Stimulated activated naive CD4-positive, alpha-beta T cell treated with Interleukin-2 at 50 U/mL for 16 hours (primary cell): ENCODE data around the gene EPX.
"Not testable (repeated sequence)": the region's sequence is repeated elsewhere in the genome, so short reads cannot be mapped to it uniquely, and the experiment has no call there.

Experiments used
- DNase-seq: peaks from one replicate; lab custom pipeline; 2025; lab: John Stamatoyannopoulos, UW

The EPX gene

DNA sequence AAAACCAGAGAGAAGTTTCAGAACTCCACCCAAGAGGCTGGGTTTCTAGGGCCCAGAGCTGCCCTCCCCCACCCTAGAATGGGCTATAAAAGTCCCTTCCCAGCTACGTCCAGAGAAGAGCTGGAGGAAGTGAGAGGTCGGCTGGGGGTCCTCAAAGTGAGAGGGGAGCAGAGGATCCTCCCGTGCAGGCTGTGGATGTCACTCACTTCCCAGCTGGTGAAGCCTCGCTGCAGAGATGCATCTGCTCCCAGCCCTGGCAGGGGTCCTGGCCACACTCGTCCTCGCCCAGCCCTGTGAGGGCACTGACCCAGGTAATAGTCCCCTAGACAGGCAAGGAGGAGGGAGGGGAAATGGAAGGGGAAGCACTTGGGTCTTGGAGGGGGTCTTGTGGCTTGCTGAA lies at the start of gene EPX:
TSS of gene EPX (plus strand) at position 115 of the 400 bp plus-strand sequence. CDS start at position 236, 121 bp downstream.
- DNase-seq = no peak

DNA sequence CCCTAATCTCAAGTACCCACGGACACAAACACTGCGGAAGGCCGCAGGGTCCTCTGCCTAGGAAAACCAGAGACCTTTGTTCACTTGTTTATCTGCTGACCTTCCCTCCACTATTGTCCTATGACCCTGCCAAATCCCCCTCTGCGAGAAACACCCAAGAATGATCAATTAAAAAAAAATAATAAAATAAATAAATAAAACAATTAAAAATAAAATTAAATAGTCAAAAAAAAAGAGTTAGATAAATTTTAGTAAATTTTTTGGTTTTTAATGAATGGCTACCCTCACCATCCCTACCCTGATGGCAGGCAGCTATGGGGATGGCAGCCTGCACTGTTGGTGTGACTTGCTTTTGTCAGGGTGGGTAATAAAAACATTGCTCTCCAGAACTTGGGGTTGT lies 49.2 kb upstream of the EPX start:
- not testable (repeated sequence) for DNase-seq

GRCh38 chr17:58144801-58145200 lies 47.7 kb upstream of the EPX start:
- no peak for DNase-seq

DNA sequence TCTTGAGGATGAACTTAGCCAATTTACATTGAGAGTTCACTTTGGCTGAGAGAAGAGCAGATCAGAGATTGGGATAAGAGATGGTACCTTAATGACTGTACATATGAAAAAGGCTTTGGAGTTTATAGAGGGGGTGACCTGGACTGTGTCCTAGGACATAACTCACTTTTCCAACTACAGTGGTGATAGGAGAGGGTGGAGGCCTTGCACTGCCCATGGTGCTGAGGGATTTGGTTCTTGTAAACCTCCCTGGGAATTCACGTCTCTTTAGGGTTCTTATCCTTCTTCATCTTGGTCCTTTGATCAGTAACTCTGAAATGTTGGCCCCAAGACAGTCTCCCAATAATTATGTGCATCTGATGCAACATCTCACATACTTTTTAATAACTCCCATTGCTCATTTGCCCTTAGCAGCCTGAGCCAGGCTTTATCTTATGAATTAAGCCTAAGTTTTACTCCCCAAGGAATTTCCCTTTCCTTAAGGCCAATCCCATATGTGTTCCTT lies 44.5 kb upstream of the EPX start, which contains the start of gene OR4D1:
TSS of gene OR4D1 (plus strand) at position 455 of the 505 bp plus-strand sequence. CDS start 6,770 bp downstream, outside the sequence.
- DNase-seq = no peak

DNA sequence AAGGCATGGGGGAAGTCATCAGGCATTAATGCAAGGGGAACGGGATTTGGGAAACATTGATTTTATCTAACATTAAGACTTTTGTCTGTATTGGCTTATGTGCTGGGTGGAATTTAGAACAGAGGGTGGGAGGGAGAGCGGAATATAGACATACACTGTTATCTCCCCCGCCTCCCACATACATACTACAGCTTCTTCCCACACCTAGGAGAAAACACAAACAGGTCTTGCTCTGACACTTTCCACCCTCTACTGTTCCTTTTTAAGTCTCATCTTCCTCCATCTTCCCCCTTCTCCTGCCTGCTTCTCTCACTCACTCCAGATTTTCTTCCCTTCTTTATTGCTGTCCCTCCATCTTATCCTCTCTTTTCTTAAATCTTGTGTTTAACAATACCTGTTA lies 43.9 kb upstream of the EPX start:
- no peak for DNase-seq

DNA sequence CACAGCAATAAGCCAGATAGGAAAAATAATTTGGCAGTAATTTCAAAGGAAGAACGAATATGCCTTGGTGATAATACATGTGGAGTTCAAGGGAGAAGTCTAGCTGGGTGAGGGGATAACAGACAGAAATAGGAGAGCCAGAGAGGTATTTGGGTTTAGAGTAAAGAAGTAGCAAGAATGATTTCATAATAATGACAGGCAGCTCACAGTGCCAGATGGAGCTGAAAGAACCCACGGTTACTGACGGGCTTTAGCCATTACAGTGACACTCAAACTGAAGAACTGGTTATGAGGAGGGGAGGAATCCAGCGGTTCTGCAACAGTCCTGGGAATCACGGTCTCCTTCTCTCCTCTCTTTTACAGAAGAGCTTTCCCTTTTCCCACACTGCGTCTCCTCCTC lies 42.1 kb upstream of the EPX start:
- DNase-seq = no peak

GRCh38 chr17:58153046-58153445 lies 39.5 kb upstream of the EPX start:
- DNase-seq = peak; percentile 19

- no peak for DNase-seq
Observed at GRCh38 chr17:58153671-58154070, 38.9 kb upstream of the EPX start.

GRCh38 chr17:58156839-58157803 lies 35.4 kb upstream of the EPX start:
- peak; percentile 61 for DNase-seq

DNA sequence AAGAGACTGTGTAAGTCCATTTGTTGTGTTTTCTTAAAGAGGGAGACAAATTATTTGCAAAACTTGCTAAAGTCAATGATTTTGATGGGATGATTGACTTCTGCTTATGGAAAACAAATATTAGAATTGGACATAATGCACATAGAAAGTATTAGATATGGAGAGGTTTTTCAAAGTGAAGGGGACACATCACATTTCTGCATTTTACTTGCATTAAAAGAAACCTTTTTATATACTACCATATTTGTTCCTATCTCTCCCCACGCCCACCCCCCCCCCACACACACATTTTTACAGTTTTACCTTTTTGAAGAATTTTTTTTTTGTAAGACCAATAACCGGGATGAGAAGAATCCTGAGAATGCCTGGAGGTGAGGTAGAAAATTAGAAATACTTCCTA lies 34.3 kb upstream of the EPX start:
- no peak for DNase-seq

DNA sequence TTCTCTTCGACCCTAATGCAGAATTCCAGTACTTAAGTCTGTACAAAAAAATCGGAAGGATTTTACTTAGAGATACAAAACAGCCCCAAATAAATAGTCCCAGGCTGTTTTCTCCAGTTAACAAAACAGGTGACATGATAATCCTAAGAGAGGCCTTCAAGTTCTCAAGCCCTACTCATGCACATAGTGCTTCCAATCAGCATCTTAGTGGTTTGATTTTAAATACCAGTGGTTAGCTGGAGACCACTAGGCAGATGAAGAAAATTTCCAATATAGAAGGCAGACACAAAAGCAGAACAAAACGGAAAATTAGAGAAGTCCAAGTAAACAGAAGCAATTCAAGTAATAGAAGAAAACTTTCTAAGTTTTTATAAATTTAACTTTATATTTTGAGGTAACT lies 31.0 kb upstream of the EPX start:
- no peak for DNase-seq

DNA sequence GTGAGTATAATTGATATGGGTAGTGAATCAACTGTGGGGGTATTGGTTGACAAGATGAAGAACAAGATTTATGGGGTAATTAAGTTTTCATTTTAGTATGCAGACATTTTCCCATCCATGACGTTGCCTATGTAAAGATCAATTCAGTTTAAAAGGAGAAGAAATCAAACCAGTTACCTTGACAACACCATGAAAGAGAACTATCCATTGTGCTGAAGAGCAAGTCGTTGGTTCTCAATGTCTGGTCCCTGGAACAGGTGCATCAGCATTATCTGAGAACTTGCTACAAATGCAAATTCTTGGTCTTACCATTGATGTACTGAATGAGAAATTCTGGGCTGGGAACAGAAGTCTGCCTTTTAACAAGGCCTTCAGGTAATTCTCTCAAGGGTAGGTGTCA lies 26.5 kb upstream of the EPX start:
- no peak for DNase-seq

DNA sequence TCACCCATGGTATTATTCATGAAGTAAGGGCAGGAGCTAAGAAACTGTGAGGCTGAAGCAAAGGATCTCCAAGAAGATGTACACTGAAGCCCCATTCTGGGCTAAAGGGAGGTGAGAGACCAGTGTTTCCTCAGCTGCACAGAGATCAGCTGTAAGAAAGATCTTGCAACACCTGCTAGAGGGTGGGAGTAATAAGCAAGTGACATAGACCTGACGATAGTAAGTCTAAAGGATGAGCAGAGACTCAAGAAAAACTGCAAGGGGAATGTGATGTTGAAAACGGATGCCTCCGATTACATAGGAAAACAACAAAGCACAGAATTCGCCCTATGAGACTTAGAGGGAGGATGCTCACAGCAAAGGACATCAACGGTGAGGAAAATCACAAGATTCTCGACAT lies 25.8 kb upstream of the EPX start, which contains the start of gene OR4D2:
TSS of gene OR4D2 (plus strand) at position 301 of the 400 bp plus-strand sequence. CDS start 2,674 bp downstream, outside the sequence.
- DNase-seq = no peak

DNA sequence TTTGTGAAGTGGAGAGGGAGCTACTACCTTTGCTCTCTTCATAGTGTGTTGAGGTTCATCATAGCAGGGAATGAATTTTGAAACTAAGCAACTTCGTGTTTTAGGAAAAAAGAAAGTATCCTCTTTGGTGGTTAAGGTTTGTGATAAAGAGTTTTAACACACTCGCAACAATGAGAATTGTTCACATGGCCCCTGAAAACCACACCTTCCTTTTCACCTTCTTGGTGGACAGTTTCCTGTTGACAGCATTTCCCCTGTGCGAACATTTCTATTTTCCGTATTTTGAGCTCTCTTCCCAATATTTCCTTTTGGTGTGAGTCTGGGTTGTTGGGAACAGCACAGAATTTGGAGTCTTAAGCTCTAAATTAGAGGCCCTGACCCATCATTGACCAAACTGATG lies 21.9 kb upstream of the EPX start:
- no peak for DNase-seq

- peak; percentile 11 for DNase-seq
Observed at GRCh38 chr17:58172369-58173071, 20.0 kb upstream of the EPX start.

DNA sequence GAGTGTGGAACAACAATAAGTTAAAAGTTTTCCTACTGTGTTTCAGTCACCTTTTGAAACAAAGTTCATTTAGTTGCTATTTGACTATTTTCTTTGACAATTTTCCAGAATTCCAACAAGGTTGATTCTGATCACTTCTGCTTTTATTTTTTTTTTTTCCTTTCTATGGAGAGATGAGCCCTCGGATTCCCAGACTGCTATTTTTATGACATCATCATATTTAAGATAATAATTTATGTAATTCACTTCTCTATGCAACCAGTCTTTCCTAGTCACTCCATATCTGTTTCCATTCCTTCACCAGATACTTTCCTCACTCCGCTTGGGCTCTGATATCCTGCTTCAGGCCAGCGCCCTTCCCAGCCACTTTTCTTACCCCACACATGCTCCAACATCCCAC lies 17.7 kb upstream of the EPX start:
- no peak for DNase-seq

DNA sequence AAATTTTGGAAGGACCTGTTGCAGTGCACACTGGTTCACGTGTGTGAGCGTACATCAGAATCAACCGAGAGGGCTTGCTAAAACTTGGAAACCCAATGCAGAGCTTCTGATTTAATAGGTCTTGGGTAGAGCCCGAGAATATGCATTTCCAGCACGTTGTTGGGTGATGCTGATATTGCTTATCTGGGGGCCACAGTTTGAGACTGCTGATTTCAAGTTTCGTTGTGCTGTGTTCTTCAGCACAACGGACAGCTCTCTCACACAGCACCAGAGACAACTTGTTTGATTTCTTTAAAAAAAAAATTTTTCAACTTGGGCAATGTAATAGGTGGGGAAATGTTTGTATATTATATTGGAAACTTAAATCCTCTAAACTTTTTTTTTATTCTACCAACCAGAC lies 16.3 kb upstream of the EPX start:
- DNase-seq = no peak

GRCh38 chr17:58181796-58182195 lies 10.7 kb upstream of the EPX start:
- DNase-seq = no peak

DNA sequence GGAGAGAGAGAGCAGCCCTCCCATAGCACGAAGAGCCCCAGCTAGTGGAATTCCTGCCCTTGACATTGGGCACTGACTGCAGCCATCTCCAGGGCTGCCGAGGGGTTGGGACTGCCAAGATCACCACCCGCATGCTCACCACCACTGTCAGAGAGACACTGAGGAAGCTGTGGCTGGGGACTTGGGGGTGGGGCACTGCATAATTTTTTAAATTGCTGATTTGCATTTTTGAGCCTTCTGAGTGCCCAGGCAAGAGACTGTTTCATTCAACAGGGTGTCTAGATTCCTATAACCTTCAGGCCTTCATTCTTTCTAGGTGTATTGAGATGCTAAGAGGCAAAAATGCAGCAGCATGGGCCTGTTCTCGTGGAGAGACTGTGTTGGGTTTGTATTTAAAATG lies 9.0 kb upstream of the EPX start:
- no peak for DNase-seq

- no peak for DNase-seq
Observed at GRCh38 chr17:58184308-58184985, 8.1 kb upstream of the EPX start.

- DNase-seq = no peak
Observed at GRCh38 chr17:58184986-58185761, 7.4 kb upstream of the EPX start.
